Small intestine (tissue), 7 donors: Measurements from ENCODE around the gene EGLN1. TPM values are rescaled to one million over a fixed set of nuclear protein-coding genes. Genes with fewer than 3 reads are reported as not detected.
A peak's percentile ranks its signal among the peaks of the same experiment; 100 is the strongest.

Experiments used
- DNase-seq, 2 donors: peaks; one replicate each; pipeline versions ENCODE4 v3.0.0 to v3.0.0-alpha.2; 2013
- FAIRE-seq: peaks from 2 replicates; lab custom pipeline; 2012; peaks lifted over from hg19 to GRCh38; lab: Jason Lieb, UNC
- H3K27ac ChIP-seq, 3 donors: one replicate each; pipeline ENCODE4 v1.5.1; 2013; ENCODE audit warnings: low read length in 2 of 3, mild to moderate bottlenecking in 2 of 3, control low read depth in 1 of 3, inconsistent platforms in 1 of 3, low read depth in 1 of 3, moderate library complexity in 1 of 3
- H3K27me3 ChIP-seq, 3 donors: one replicate each; pipeline ENCODE4 v1.6.1; 2013; ENCODE audit warnings: low read length in 3 of 3, inconsistent platforms in 1 of 3; ENCODE audit not compliant: control insufficient read depth in 3 of 3, insufficient read depth in 3 of 3
- H3K36me3 ChIP-seq, 3 donors: one replicate each; pipeline ENCODE4 v1.6.1; 2013; ENCODE audit warnings: low read length in 3 of 3, inconsistent platforms in 1 of 3, low read depth in 1 of 3, mild to moderate bottlenecking in 1 of 3, moderate library complexity in 1 of 3; ENCODE audit not compliant: control insufficient read depth in 3 of 3, insufficient read depth in 2 of 3
- H3K4me1 ChIP-seq, 3 donors: one replicate each; pipeline ENCODE4 v1.6.1; 2013; ENCODE audit warnings: low read length in 2 of 3, inconsistent platforms in 1 of 3, low read depth in 1 of 3, mild to moderate bottlenecking in 1 of 3, moderate library complexity in 1 of 3; ENCODE audit not compliant: control insufficient read depth in 3 of 3, insufficient read depth in 2 of 3
- H3K4me3 ChIP-seq, 3 donors: one replicate each; pipeline ENCODE4 v1.5.1; 2013; ENCODE audit warnings: low read length in 3 of 3, control low read depth in 1 of 3, inconsistent platforms in 1 of 3, low read depth in 1 of 3, mild to moderate bottlenecking in 1 of 3, moderate library complexity in 1 of 3
- H3K9me3 ChIP-seq, 2 donors: one replicate each; pipeline ENCODE4 v1.6.1; 2013; ENCODE audit warnings: low read depth in 1 of 2, low read length in 1 of 2; ENCODE audit not compliant: control insufficient read depth in 2 of 2, insufficient read depth in 1 of 2
- WGBS, 3 donors: extraction: QIAGEN DNeasy Blood & Tissue Kit; methylation state at CpG; one replicate each; pipeline ENCODE4 v1.1.7; 2013; 5-methylcytosine and 5-hydroxymethylcytosine counted together
- polyA plus RNA-seq, 4 donors: library from polyadenylated mRNA; stranded (reverse) in 3 of 4; unstranded in 1 of 4; fragments of 200-250 nt in 3 of 4; fragments of 120-200 nt in 1 of 4; gene quantifications; one replicate each; pipeline versions ENCODE4 v1.2.1 to v1.2.3, GENCODE V29; 2013
- donor health status: healthy with polysubstance abuse.
- donor health status: control.
- donor health status: control.
- donor health status: Bipolar disorder and iron deficiency.
- donor health status: healthy.

EGLN1 gene
- polyA plus RNA-seq, 4 donors = 15.1 to 27.8 (median 22.2) TPM

DNA sequence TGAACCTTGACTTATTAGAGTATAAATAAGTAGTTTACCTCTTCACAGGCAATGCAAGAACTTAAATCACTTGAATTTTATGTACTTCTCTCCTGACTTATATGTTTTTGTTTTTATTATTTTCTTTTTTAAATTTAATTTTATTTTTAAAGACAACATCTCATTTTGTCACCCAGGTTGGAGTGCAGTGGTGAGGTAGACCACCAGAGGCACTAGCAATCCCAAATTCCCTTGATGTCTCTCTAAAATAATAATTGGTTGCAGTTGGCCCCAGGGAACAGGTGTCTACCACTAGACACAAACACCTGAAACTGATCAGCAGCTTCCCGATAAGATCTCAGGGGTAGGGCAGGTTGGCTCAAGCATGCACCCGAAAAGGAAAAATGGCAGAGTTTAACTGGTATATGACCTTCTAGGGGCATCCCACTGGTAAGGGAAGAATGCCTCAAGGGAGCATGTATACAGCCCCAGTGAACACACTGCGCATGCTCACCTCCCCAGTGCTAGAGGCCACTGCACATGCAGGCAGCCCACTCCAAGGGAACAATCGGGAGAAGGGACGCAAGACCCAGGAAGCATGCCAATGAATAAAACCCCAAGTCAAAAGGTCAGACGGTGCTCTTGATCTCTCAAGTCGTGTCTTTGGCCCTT, 99.1 kb downstream of the EGLN1 start:
- FAIRE-seq = no peak
- H3K9me3 ChIP-seq = no peaks in the 10 kb centered on the region
- no peaks in the 10 kb centered on the region for H3K4me1 ChIP-seq
- H3K4me3 ChIP-seq = no peak overlapping the region
- 70 to 71% (median 70%) methylated on average over 7 of the region's 7 CpGs for WGBS, 3 donors
- no peak overlapping the region for H3K27ac ChIP-seq
- no peaks in the 10 kb centered on the region for H3K36me3 ChIP-seq
- no peak for DNase-seq
- H3K27me3 ChIP-seq = no peaks in the 10 kb centered on the region

DNA sequence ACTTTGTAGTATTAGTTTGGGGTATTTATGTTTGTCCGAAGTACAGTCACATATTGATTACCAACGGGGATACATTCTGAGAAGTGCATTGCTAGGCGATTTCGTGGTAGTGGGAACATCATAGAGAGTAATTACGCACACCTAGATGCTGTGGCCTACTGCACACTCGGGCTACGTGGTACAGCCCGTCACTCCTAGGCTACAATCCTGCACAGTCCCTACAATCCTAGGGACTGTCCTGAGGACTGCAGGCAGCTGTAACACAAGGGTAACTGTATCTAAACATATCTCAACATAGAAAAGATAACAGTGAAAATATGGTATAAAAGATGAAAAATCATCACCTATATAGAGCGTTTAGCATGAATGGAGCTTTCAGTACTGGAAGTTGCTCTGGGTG, 103.0 kb downstream of the EGLN1 start:
- Histone ChIP-seq H3K4me3 (no peak overlapping the region), H3K36me3 (no peaks in the 10 kb centered on the region), H3K4me1 (no peaks in the 10 kb centered on the region), H3K27me3 (no peaks in the 10 kb centered on the region), H3K27ac (no peak overlapping the region), H3K9me3 (peaks cover 0 to 2% of the 10 kb centered on the region in 2 donors)
- 91 to 93% (median 91%) methylated on average over 9 of the region's 9 CpGs for WGBS, 3 donors
- no peak for FAIRE-seq
- no peak for DNase-seq

DNA sequence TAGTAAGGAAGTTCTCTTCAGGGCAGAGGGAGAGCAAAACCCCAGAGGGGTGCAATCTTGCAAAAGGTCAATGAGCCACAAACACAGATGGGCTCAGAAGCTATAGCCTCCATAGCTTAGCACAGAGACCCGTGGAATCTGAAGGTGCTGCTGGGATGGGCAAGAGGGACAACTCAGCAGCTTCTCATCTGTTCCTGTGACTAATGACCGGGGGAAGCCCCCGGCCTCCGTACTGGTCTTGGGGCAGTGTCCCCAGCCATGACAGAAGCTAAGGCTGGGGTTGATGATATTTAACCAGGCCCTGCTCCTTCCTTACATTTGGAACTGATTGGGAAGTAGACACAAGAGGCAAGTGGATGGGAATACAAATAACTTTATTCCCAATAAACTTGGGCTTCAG, 103.5 kb downstream of the EGLN1 start:
- no peaks in the 10 kb centered on the region for H3K27me3 ChIP-seq
- no peak for FAIRE-seq
- H3K36me3 ChIP-seq = no peaks in the 10 kb centered on the region
- no peak for DNase-seq
- no peak overlapping the region for H3K4me3 ChIP-seq
- 89 to 95% (median 92%) methylated on average over 4 of the region's 4 CpGs for WGBS, 3 donors
- no peaks in the 10 kb centered on the region for H3K4me1 ChIP-seq
- H3K9me3 ChIP-seq = peaks cover 0 to 2% of the 10 kb centered on the region in 2 donors
- no peak overlapping the region for H3K27ac ChIP-seq

DNA sequence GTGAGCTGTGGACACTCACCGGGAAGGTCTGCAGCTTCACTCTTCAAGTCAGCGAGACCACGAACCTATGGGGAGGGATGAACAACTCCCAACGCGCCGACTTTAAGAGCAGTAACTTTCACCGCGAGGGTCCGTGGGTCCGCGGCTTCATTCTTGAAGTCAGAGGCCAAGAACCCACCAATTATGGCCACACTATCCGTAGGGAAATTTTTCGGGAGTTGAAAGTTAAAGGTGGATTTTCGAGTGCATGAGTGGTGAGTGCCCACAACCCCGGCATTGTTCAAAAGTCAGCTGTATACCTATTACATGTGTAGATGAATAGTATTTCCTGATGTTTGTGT, 104.1 kb downstream of the EGLN1 start:
- Histone ChIP-seq H3K4me1 (no peaks in the 10 kb centered on the region), H3K9me3 (peaks cover 0 to 2% of the 10 kb centered on the region in 2 donors), H3K4me3 (no peak overlapping the region), H3K27me3 (no peaks in the 10 kb centered on the region), H3K36me3 (no peaks in the 10 kb centered on the region), H3K27ac (no peak overlapping the region)
- DNase-seq = no peak
- no peak for FAIRE-seq
- WGBS, 3 donors = 95 to 96% (median 96%) methylated on average over 15 of the region's 15 CpGs

DNA sequence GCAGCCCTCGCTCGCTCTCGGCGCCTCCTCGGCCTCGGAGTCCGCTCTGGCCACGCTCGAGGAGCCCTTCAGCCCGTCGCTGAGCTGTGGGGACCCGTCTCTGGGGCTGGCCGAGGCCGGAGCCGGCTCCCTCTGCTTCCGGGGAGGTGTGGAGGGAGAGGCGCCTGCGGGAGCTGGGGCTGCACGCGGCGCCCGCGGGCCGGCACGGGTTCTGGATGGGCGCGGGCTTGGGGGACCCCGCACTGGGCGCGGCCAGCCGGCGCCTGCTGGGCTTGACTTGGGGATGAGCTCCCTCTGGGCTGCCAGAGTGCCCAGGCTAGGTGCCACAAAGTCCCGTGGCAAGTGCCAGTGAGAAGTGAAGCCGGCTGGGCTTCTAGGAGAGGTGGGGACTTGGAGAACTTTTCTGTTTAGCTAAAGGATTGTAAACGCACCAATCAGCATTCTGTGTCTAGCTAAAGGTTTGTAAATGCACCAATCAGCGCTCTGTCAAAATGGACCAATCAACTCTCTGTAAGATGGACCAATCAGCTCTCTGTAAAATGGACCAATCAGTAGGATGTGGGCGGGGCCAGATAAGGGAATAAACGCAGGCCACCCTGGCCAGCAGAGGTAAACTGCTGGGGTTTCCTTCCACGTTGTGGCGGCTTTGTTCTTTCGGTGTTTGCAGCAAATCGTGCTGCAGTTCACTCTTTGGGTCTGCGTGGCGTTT, 104.6 kb downstream of the EGLN1 start:
- H3K27ac ChIP-seq = no peak overlapping the region
- no peaks in the 10 kb centered on the region for H3K4me1 ChIP-seq
- H3K36me3 ChIP-seq = no peaks in the 10 kb centered on the region
- peaks cover 0 to 2% of the 10 kb centered on the region in 2 donors for H3K9me3 ChIP-seq
- no peak for DNase-seq
- no peaks in the 10 kb centered on the region for H3K27me3 ChIP-seq
- no peak overlapping the region for H3K4me3 ChIP-seq
- 94 to 95% (median 94%) methylated on average over 44 of the region's 44 CpGs for WGBS, 3 donors
- FAIRE-seq = no peak

DNA sequence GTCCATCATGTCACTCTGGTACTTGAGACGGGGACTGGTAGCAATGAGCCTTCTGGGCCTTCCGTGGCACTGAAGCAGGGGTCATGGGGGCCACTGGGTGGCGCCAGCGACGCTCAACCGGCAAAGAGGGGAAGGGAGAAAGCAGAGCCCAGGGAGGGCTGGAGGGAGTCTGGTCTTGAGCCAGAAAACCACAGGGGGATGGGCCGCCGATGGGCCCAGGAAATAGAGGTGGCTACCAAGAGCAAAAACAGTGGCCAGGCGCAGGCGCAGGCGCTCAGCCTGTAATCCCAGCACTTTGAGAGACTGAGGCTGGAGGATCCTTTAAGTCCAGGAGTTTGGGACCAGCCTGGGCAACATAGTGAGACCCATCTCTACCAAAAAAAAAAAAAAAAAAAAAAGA, 106.2 kb downstream of the EGLN1 start:
- no peak for FAIRE-seq
- no peak overlapping the region for H3K27ac ChIP-seq
- no peak overlapping the region for H3K4me3 ChIP-seq
- no peaks in the 10 kb centered on the region for H3K27me3 ChIP-seq
- DNase-seq = peak; percentile 31 to 53
- H3K4me1 ChIP-seq = no peaks in the 10 kb centered on the region
- H3K9me3 ChIP-seq = peaks cover 0 to 2% of the 10 kb centered on the region in 2 donors
- 38 to 53% (median 46%) methylated on average over 10 to 11 of the region's 11 CpGs for WGBS, 3 donors
- no peaks in the 10 kb centered on the region for H3K36me3 ChIP-seq

Other genes starting within 250 kb of the EGLN1 start
- 10 to 100 TPM; 43.4 to 69.4 (median 56.6) TPM for gene GNPAT, start 181.1 kb downstream of the EGLN1 start, polyA plus RNA-seq
- 10 to 100 TPM in 1 of 4 donors, 1 to 10 TPM in 3; 3.2 to 13.7 (median 4.7) TPM for gene EXOC8, start 84.4 kb downstream of the EGLN1 start, polyA plus RNA-seq
- 1 to 10 TPM; 3.8 to 8.6 (median 4.2) TPM for gene SPRTN, start 84.0 kb downstream of the EGLN1 start, polyA plus RNA-seq
- 10 to 100 TPM; 16.2 to 36.7 (median 18.2) TPM for gene TSNAX, start 106.4 kb upstream of the EGLN1 start, polyA plus RNA-seq
- 1 to 10 TPM in 1 of 4 donors, under 1 TPM in 2, not detected in 1; 0.27 to 2.1 (median 0.85) TPM for gene DISC1, start 204.5 kb upstream of the EGLN1 start, polyA plus RNA-seq